Measurements from ENCODE around the gene PDE4B.
"Not testable (repeated sequence)": the region's sequence is repeated elsewhere in the genome, so short reads cannot be mapped to it uniquely, and the experiment has no call there.

Gene PDE4B

GRCh38 chr1:66315671-66316070 lies 523.0 kb downstream of the PDE4B start:
- no peak for DNase-seq (ENCODE audit: low read depth)

GRCh38 chr1:66316464-66317247 lies 524.0 kb downstream of the PDE4B start:
- no peak for DNase-seq (ENCODE audit: low read depth)

- DNase-seq (ENCODE audit: low read depth): no peak
These were observed 524.5 kb downstream of the PDE4B start for GRCh38 chr1:66317248-66317515.

GRCh38 chr1:66320231-66320630 lies 527.5 kb downstream of the PDE4B start:
- DNase-seq (ENCODE audit: low read depth): no peak

GRCh38 chr1:66322462-66322861 lies 529.8 kb downstream of the PDE4B start:
- DNase-seq (ENCODE audit: low read depth): not testable (repeated sequence)

GRCh38 chr1:66323958-66324625 lies 531.4 kb downstream of the PDE4B start:
- no peak for DNase-seq (ENCODE audit: low read depth)

GRCh38 chr1:66325594-66326380 lies 533.1 kb downstream of the PDE4B start:
- no peak for DNase-seq (ENCODE audit: low read depth)

- no peak for DNase-seq (ENCODE audit: low read depth)
These were observed 534.2 kb downstream of the PDE4B start for GRCh38 chr1:66326867-66327266.

- DNase-seq (ENCODE audit: low read depth): no peak
These were observed 534.9 kb downstream of the PDE4B start for GRCh38 chr1:66327588-66327987.

GRCh38 chr1:66328896-66329295 lies 536.2 kb downstream of the PDE4B start:
- DNase-seq (ENCODE audit: low read depth): no peak

- DNase-seq (ENCODE audit: low read depth): no peak
These were observed 538.0 kb downstream of the PDE4B start for GRCh38 chr1:66330722-66331141.

GRCh38 chr1:66331658-66332547 lies 539.2 kb downstream of the PDE4B start:
- DNase-seq (ENCODE audit: low read depth): no peak

GRCh38 chr1:66332548-66332901 lies 539.8 kb downstream of the PDE4B start:
- no peak for DNase-seq (ENCODE audit: low read depth)

GRCh38 chr1:66333466-66334199 lies 540.9 kb downstream of the PDE4B start:
- no peak for DNase-seq (ENCODE audit: low read depth)

GRCh38 chr1:66334318-66334717 lies 541.6 kb downstream of the PDE4B start:
- no peak for DNase-seq (ENCODE audit: low read depth)

GRCh38 chr1:66335125-66335524 lies 542.4 kb downstream of the PDE4B start:
- no peak for DNase-seq (ENCODE audit: low read depth)

GRCh38 chr1:66335859-66336640 lies 543.4 kb downstream of the PDE4B start:
- no peak for DNase-seq (ENCODE audit: low read depth)

GRCh38 chr1:66336641-66336990 lies 543.9 kb downstream of the PDE4B start:
- DNase-seq (ENCODE audit: low read depth): no peak

GRCh38 chr1:66337249-66337648 lies 544.6 kb downstream of the PDE4B start:
- no peak for DNase-seq (ENCODE audit: low read depth)

- DNase-seq (ENCODE audit: low read depth): no peak
These were observed 547.2 kb downstream of the PDE4B start for GRCh38 chr1:66339944-66340343.
